COR-L47 (cell line): ENCODE measurements around the gene SSMEM1.
"Not testable (repeated sequence)": the region's sequence is repeated elsewhere in the genome, so short reads cannot be mapped to it uniquely, and the experiment has no call there.

ENCODE experiments used
- DNase-seq: peaks from one replicate; lab custom pipeline; 2025; lab: John Stamatoyannopoulos, UW

SSMEM1 gene

GRCh38 chr7:130249626-130250025 is 42.0 kb downstream of the SSMEM1 start:
- not testable (repeated sequence) for DNase-seq

DNA sequence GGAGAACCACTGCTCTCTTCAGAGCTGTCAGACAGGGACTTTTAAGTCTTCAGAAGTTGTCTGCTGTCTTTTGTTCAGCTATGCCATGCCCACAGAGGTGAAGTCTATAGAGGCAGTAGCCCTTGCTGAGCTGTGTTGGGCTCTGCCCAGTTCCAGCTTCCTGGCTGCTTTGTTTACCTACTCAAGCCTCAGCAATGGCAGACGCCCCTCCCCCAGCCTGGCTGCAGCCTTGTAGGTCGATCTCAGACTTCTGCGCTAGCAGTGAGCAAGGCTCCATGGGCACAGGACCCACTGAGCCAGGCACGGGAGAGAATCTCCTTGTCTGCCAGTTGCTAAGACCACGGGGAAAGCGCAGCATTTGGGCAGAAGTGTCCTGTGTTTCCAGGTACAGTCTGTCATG is 46.9 kb downstream of the SSMEM1 start:
- no peak for DNase-seq

- DNase-seq = no peak
Measured at GRCh38 chr7:130256704-130257103, 49.0 kb downstream of the SSMEM1 start.

- no peak for DNase-seq
Measured at GRCh38 chr7:130258494-130259078, 50.9 kb downstream of the SSMEM1 start.

DNA sequence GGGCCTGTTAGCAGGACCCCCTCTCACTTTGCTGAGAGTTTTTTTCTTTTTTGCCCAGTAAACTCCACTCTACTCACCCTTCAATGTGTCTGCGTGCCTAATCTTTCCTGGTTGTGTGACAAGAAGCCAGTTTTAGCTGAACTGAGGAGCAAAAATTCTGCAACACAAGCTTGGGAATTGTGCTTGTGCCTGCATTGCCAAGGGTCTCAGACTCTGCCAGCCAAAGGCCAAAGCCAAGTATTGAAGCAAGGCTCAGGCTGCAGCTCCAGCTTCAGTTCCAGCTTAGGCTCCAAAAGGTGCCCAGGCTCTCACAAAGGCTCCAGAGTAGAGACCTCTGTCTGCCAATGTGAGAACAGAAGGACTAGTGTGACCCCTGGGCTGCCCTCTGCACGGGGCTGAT is 54.8 kb downstream of the SSMEM1 start:
- no peak for DNase-seq

DNA sequence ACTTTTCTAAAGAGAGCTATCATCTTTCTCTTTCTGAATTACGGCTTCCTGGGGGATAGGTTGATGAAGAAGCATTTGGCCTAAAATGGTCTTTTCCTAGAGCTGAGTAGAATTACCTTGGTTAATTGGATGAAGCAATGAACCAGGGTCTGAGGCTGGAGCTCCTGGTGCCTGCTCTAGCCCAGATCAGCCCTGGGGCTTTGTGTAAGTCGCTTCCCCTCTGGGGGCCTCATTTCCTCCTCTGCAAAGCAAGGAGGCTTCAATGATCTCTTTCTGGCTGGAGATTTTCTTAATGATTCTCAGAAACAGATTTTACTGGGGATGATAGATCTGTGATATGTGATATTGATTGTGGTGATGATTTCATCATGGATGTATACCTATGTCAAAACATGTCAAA is 55.5 kb downstream of the SSMEM1 start:
- no peak for DNase-seq
